HepG2 (cell line): Measurements from ENCODE around the gene ME2. TPM values are rescaled to one million over a fixed set of nuclear protein-coding genes. Genes with fewer than 3 reads are reported as not detected.

ENCODE experiments used
- AHDC1 ChIP-seq: sonication (generic); formaldehyde crosslinking; IDR thresholded peaks from 2 replicates; pipeline ENCODE4 v1.5.1; 2020; ENCODE audit warnings: mild to moderate bottlenecking, missing genetic modification reagents, borderline replicate concordance
- DNMT3B ChIP-seq: conservative IDR thresholded peaks from 2 replicates; pipeline ENCODE4 v1.6.1; 2016; ENCODE audit warnings: missing biosample characterization, control low read depth
- FIP1L1 ChIP-seq: fragments of 200-400 bp; formaldehyde crosslinking; IDR thresholded peaks from 2 replicates; pipeline ENCODE4 v1.6.1; 2018; ENCODE audit warnings: low read depth, mild to moderate bottlenecking, low read length, moderate library complexity, borderline replicate concordance; ENCODE audit not compliant: insufficient read depth
- FOXM1 ChIP-seq: sonication (generic); formaldehyde crosslinking; IDR thresholded peaks from 2 replicates; pipeline ENCODE4 v1.5.0; 2020; ENCODE audit warnings: missing genetic modification reagents
- KMT2A ChIP-seq: sonication (generic); formaldehyde crosslinking; IDR thresholded peaks from 2 replicates; pipeline ENCODE4 v1.4.0; 2020; ENCODE audit warnings: missing genetic modification reagents
- MTA1 ChIP-seq: sonication (generic); formaldehyde crosslinking; IDR thresholded peaks from 2 replicates; pipeline ENCODE4 v1.4.0; 2020; ENCODE audit warnings: missing genetic modification reagents, mild to moderate bottlenecking, borderline replicate concordance
- NFKBIZ ChIP-seq: IDR thresholded peaks from 2 replicates; pipeline ENCODE4 v1.6.1; 2018; ENCODE audit warnings: missing genetic modification reagents, missing compliant biosample characterization
- NFYC ChIP-seq: IDR thresholded peaks from 2 replicates; pipeline ENCODE4 v1.6.1; 2016; ENCODE audit warnings: missing genetic modification reagents, missing compliant biosample characterization
- PAX8 ChIP-seq: sonication (generic); formaldehyde crosslinking; IDR thresholded peaks from 2 replicates; pipeline ENCODE4 v1.8.0; 2022; ENCODE audit warnings: mild to moderate bottlenecking, missing genetic modification reagents, borderline replicate concordance
- PITX1 ChIP-seq: sonication (generic); formaldehyde crosslinking; IDR thresholded peaks from 2 replicates; pipeline ENCODE4 v1.5.1; 2020; ENCODE audit warnings: mild to moderate bottlenecking, missing genetic modification reagents
- SKIL ChIP-seq: sonication (generic); formaldehyde crosslinking; IDR thresholded peaks from 2 replicates; pipeline ENCODE4 v1.8.0; 2022; ENCODE audit warnings: missing genetic modification reagents, mild to moderate bottlenecking, moderate library complexity, borderline replicate concordance
- SP1 ChIP-seq, 2 experiments: fragments of 450-650 bp in 1 of 2; sonication (generic) in 1 of 2; formaldehyde crosslinking in 1 of 2; IDR thresholded peaks; 2 replicates each; pipeline versions ENCODE4 v1.4.0 to v1.6.1; 2016 to 2020; ENCODE audit warnings: missing genetic modification reagents in 1 of 2
- ZFP1 ChIP-seq: IDR thresholded peaks from 2 replicates; pipeline ENCODE4 v1.6.1; 2016
- ZNF180 ChIP-seq: sonication (generic); formaldehyde crosslinking; IDR thresholded peaks from 2 replicates; pipeline ENCODE4 v1.4.0; 2020; ENCODE audit warnings: low read depth, missing genetic modification reagents, borderline replicate concordance
- ZNF556 ChIP-seq: sonication (generic); formaldehyde crosslinking; IDR thresholded peaks from 2 replicates; pipeline ENCODE4 v1.4.0; 2020; ENCODE audit warnings: mild to moderate bottlenecking, missing genetic modification reagents, borderline replicate concordance
- ZNF558 ChIP-seq: sonication (generic); formaldehyde crosslinking; IDR thresholded peaks from 2 replicates; pipeline ENCODE4 v1.9.0; 2022; ENCODE audit warnings: mild to moderate bottlenecking, missing genetic modification reagents, borderline replicate concordance
- ZNF563 ChIP-seq: sonication (generic); formaldehyde crosslinking; IDR thresholded peaks from 2 replicates; pipeline ENCODE4 v1.8.0; 2022; ENCODE audit warnings: mild to moderate bottlenecking, moderate library complexity, missing genetic modification reagents
- polyA plus RNA-seq, 8 experiments: library from polyadenylated mRNA; depleted of rRNA in 3 of 8; stranded (reverse) in 7 of 8; unstranded in 1 of 8; fragments of >200 nt; fragmentation: Illumina TruSeq in 4 of 8; extraction: Trizol in 4 of 8; gene quantifications; 2 replicates each; pipeline versions ENCODE4 v1.2.1 to v1.2.3, GENCODE V29; 2011 to 2016; ENCODE audit warnings: low read depth in 4 of 8, missing spikeins in 1 of 8, mixed read lengths in 1 of 8; ENCODE audit not compliant: insufficient read depth in 1 of 8
- total RNA-seq, 5 experiments: library from RNA; depleted of rRNA; stranded (reverse); fragments of >200 nt; fragmentation: Illumina TruSeq; extraction: Trizol; gene quantifications; 2 replicates each; pipeline ENCODE4 v1.2.3, GENCODE V29; 2016; ENCODE audit warnings: low read depth in 1 of 5
- TF ChIP-seq, protein P1 (sequence below): sonication (generic); formaldehyde crosslinking; IDR thresholded peaks from 2 replicates; pipeline ENCODE4 v1.8.1; 2023; ENCODE audit warnings: mild to moderate bottlenecking, inconsistent platforms, moderate library complexity, missing genetic modification reagents, borderline replicate concordance

ME2 gene
- total and polyA plus RNA-seq, 2 of the 13 experiments (the other 11 are each of a cell fraction or from before 2014, with no cell fraction given) = 17.3 to 20.6 TPM

DNA sequence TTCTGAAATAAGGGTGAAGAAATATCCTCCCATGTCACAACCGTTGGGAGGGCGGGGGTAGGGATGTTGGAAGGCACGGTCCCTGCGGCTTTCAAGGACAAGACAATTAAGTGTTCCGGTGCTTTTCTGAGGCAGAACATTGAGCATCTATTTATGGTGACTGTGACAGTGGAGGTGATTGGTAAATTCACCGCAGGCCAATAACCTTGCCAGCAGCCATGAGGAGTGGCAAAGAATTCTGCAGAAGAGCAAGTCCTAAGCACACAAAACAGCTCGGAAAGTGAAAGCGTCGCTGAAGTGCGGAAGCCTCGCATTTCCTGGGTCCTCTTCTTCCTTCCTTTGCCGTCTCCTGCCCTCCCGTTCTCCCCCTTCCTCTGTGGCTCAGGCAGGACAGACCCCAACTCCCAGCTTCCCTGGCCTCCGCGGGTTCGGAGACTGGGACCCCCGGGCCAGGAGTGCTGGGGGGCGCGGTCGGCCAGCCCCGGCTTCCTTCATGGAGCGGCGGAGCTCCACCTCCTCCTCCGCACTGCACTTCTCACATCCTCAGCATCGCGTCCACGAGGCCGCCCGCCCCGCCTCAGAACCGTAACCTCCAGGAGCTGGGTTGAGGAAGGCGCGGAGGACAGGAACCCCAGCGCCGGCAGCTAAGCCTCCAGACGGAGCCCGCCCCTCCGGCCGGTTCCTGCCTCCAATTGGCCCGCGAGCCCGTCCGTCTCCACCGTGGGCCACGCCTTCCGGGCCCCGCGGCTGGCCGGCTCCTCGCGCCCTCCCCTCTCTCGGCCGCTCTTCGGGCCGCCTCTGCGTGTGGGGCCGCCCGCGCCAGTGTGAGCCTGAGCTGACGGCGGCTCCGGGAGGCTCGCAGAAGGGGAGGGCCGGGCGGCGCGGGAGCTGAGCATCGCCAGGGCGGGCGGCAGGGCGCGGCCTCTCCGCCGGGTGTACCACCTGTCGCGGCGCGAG lies at the start of gene ME2 (continued):
- TF ChIP-seq SKIL (peak; percentile 16; the same call in 1 of the 2 replicates), ZNF180 (CRISPR knock-in tag) (no peak), KMT2A (CRISPR knock-in tag) (peak; percentile 61; the same call in 1 of the 2 replicates), SP1 (IDR thresholded peaks at IDR 0.05) (no peak), SP1 (CRISPR knock-in tag; IDR thresholded peaks at IDR 0.05) (peak; percentile 51; the same call in 1 of the 2 replicates), DNMT3B (peak; percentile 57; the same call in 1 of the 2 replicates), ZNF563 (peak; percentile 58; the same call in 1 of the 2 replicates), FOXM1 (CRISPR knock-in tag) (no peak), PAX8 (CRISPR knock-in tag) (no peak), FIP1L1 (no peak), MTA1 (peak; percentile 53; the same call in 1 of the 2 replicates), AHDC1 (0 out of 2 replicates have a peak, but pooled peaks have one; percentile 29), PITX1 (peak; percentile 51; the same call in 1 of the 2 replicates), ZFP1 (CRISPR knock-in tag) (no peak), ZNF558 (CRISPR knock-in tag) (no peak; the same call in 1 of the 2 replicates), NFYC (peak; percentile 91), ZNF556 (CRISPR knock-in tag) (peak; percentile 57; the same call in 1 of the 2 replicates), NFKBIZ (CRISPR knock-in tag) (0 out of 2 replicates have a peak, but pooled peaks have one; percentile 55)
- TF ChIP-seq, protein P1, sequence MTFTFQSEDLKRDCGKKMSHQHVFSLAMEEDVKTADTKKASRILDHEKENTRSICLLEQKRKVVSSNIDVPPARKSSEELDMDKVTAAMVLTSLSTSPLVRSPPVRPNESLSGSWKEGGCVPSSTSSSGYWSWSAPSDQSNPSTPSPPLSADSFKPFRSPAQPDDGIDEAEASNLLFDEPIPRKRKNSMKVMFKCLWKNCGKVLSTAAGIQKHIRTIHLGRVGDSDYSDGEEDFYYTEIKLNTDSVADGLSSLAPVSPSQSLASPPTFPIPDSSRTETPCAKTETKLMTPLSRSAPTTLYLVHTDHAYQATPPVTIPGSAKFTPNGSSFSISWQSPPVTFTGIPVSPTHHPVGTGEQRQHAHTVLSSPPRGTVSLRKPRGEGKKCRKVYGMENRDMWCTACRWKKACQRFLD = no peak
